Measurements from ENCODE around the gene GLE1.
A peak's percentile ranks its signal among the peaks of the same experiment; 100 is the strongest.

Gene GLE1

DNA sequence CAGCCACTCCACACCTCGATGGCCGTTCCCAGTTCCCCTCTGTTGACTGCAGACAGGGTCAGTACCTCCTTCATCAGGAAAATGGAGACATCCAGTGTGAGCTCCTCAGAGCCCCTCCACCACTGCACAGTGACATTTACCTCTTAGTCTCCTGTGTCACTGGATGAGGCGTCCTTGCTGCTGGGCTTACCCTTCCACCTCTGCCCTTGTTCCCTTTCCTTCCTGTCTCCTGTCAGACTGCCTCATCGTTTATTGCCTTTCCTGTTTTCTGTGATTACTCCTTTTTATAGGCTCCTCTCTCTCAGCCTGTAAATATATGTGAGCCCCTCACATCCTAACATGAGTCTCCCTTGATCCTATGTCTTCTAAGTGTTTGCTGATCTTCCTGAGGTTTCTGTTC, 24.7 kb downstream of the GLE1 start:
- Histone ChIP-seq H3K27ac (no peak overlapping the region), H3K36me3 (replicated peaks) (peaks cover 34% of the 10 kb centered on the region), H3K4me3 (ENCODE audit: low read depth, low read length) (no peak overlapping the region), H3K27me3 (replicated peaks) (no peaks in the 10 kb centered on the region)
- no peak for DNase-seq
- no peak for TF ChIP-seq CTCF (IDR thresholded peaks at IDR 0.05; ENCODE audit: low read depth, low read length, missing control alignments)
- in situ Hi-C loops (cut with HindIII; ENCODE audit: low pct_ligation_motif_present, low sequenced_read_pairs) = no loop called here

DNA sequence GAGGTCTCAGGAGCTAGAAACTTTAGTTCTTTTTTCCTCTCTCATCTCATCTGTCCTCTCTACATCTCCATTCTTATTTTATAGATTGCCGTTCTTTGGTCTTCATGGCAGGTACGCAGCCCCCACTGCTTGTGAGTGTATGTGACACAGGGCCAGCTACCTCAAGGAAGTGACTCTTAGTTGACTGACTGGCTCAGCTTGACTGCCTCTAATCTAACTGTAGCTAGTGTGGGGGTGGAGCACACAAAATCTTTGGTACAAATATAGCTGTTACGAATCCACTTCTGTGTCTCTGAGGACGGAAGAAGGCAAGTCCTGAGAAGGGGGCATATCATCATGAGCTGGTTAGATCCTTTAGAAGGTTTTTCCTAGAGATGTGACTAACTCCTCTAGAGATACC, 28.1 kb downstream of the GLE1 start:
- in situ Hi-C loops (cut with HindIII; ENCODE audit: low pct_ligation_motif_present, low sequenced_read_pairs) = no loop called here
- Histone ChIP-seq H3K4me3 (ENCODE audit: low read depth, low read length) (no peak overlapping the region), H3K27me3 (replicated peaks) (no peaks in the 10 kb centered on the region), H3K27ac (no peak overlapping the region), H3K36me3 (replicated peaks) (peaks cover 24% of the 10 kb centered on the region)
- no peak for DNase-seq
- TF ChIP-seq CTCF (IDR thresholded peaks at IDR 0.05; ENCODE audit: low read depth, low read length, missing control alignments) = no peak

DNA sequence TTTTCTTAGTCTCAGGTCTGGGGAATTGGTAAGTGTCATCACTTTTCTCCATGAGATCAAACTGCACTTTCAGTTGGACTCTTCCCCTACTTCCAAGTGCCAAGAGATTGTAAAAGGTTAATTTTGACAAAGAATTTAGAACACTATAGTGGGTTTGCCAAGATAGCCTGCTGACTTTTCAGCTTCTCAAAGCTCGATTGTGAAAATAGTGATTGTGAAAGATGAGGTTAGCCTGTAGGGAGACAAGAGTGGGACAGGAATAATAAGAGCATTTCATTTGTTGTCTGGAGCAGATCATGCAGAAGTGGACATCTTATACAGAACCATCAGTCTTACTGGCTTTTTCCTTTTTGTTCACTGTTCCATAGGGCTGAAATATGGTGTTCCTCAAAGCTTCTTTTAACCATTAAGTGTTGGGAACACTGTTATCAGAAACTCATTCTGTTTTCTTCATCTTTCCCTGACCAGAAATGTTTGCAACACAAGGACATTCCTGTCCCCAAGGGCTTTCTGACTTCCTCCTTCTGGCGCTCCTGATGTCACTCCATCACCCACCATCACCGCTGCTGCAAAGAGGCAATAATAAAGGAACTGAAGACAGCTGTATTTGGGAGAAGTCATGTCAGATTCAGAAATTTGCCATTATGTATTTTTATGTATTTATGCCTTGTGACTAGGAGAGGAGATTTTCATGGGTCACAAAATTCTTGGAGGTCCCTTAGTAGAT, 36.3 kb downstream of the GLE1 start:
- no peak for TF ChIP-seq CTCF (IDR thresholded peaks at IDR 0.05; ENCODE audit: low read depth, low read length, missing control alignments)
- no peak overlapping the region for H3K4me3 ChIP-seq (ENCODE audit: low read depth, low read length)
- no peaks in the 10 kb centered on the region for H3K27me3 ChIP-seq (replicated peaks)
- no peak for DNase-seq
- no peak overlapping the region for H3K27ac ChIP-seq
- peaks cover 38% of the 10 kb centered on the region for H3K36me3 ChIP-seq (replicated peaks)
- in situ Hi-C loops (cut with HindIII; ENCODE audit: low pct_ligation_motif_present, low sequenced_read_pairs) = no loop called here

DNA sequence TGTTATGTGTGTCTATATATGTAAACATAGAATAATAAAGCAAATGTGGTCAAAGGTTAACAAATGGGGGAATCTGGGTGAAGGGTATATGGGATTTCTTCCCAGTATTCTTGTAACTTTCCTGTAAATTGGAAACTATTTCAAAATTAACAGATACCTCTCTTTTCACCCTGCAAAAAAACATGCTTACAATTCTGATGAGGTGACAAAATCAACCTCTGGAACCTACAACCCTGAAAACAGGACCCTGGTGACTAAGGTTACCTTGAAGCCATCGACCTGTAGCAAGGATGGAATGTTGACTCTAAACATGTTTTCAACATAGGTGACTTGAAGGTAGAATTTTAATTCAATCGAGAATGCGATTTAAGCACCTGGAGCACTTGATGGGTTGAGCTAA, 42.0 kb downstream of the GLE1 start:
- Histone ChIP-seq H3K27ac (no peak overlapping the region), H3K27me3 (replicated peaks) (no peaks in the 10 kb centered on the region), H3K4me3 (ENCODE audit: low read depth, low read length) (no peak overlapping the region), H3K36me3 (replicated peaks) (peaks cover 3% of the 10 kb centered on the region)
- no peak for DNase-seq
- no peak for TF ChIP-seq CTCF (IDR thresholded peaks at IDR 0.05; ENCODE audit: low read depth, low read length, missing control alignments)
- in situ Hi-C loops (cut with HindIII; ENCODE audit: low pct_ligation_motif_present, low sequenced_read_pairs) = no loop called here

- Histone ChIP-seq H3K36me3 (replicated peaks) (no peaks in the 10 kb centered on the region), H3K27me3 (replicated peaks) (no peaks in the 10 kb centered on the region), H3K27ac (no peak overlapping the region), H3K4me3 (ENCODE audit: low read depth, low read length) (no peak overlapping the region)
- DNase-seq = no peak
- in situ Hi-C loops (cut with HindIII; ENCODE audit: low pct_ligation_motif_present, low sequenced_read_pairs) = no loop called here
- TF ChIP-seq CTCF (IDR thresholded peaks at IDR 0.05; ENCODE audit: low read depth, low read length, missing control alignments) = no peak
Observed at GRCh38 chr9:128548876-128549275, 44.4 kb downstream of the GLE1 start.

- no peak for TF ChIP-seq CTCF (IDR thresholded peaks at IDR 0.05; ENCODE audit: low read depth, low read length, missing control alignments)
- in situ Hi-C loops (cut with HindIII; ENCODE audit: low pct_ligation_motif_present, low sequenced_read_pairs) = no loop called here
- Histone ChIP-seq H3K27ac (peak overlapping the region; percentile 78), H3K27me3 (replicated peaks) (no peaks in the 10 kb centered on the region), H3K36me3 (replicated peaks) (no peaks in the 10 kb centered on the region), H3K4me3 (ENCODE audit: low read depth, low read length) (no peak overlapping the region)
- DNase-seq = no peak
Observed at GRCh38 chr9:128550226-128550625, 45.7 kb downstream of the GLE1 start.

All from brain microvascular endothelial cell (primary cell).